NCI-H748 (cell line): ENCODE data around the gene IMPDH1.

Experiments used
- DNase-seq: peaks from one replicate; lab custom pipeline; 2025; ENCODE audit not compliant: unreplicated experiment; lab: John Stamatoyannopoulos, UW

The IMPDH1 gene

GRCh38 chr7:128406314-128407232, 3.2 kb downstream of the IMPDH1 start:
- DNase-seq: peak; percentile 35

- peak; percentile 69 for DNase-seq
These were observed 4.1 kb downstream of the IMPDH1 start for GRCh38 chr7:128405471-128406313.

GRCh38 chr7:128404886-128405470, 4.8 kb downstream of the IMPDH1 start:
- DNase-seq: peak; percentile 47

- DNase-seq: peak; percentile 13
These were observed 5.6 kb downstream of the IMPDH1 start for GRCh38 chr7:128404143-128404681.

GRCh38 chr7:128403676-128404075, 6.1 kb downstream of the IMPDH1 start:
- DNase-seq: no peak

GRCh38 chr7:128402356-128402755, 7.4 kb downstream of the IMPDH1 start:
- no peak for DNase-seq

GRCh38 chr7:128400566-128400965, 9.2 kb downstream of the IMPDH1 start:
- DNase-seq: no peak

- DNase-seq: no peak
These were observed 9.8 kb downstream of the IMPDH1 start for GRCh38 chr7:128399991-128400390.

- DNase-seq: no peak
These were observed 11.0 kb downstream of the IMPDH1 start for GRCh38 chr7:128398841-128399135.

GRCh38 chr7:128398016-128398840, 11.6 kb downstream of the IMPDH1 start:
- peak; percentile 46 for DNase-seq

GRCh38 chr7:128396357-128396756, 13.4 kb downstream of the IMPDH1 start:
- DNase-seq: no peak

- DNase-seq: no peak
These were observed 14.0 kb downstream of the IMPDH1 start for GRCh38 chr7:128395748-128396147.

- DNase-seq: no peak
These were observed 14.8 kb downstream of the IMPDH1 start for GRCh38 chr7:128394904-128395496.

GRCh38 chr7:128393526-128394330, 16.1 kb downstream of the IMPDH1 start:
- no peak for DNase-seq

GRCh38 chr7:128392446-128393327, 17.1 kb downstream of the IMPDH1 start:
- DNase-seq: no peak

- DNase-seq: no peak
These were observed 18.0 kb downstream of the IMPDH1 start for GRCh38 chr7:128391805-128392204.

- DNase-seq: no peak
These were observed 18.8 kb downstream of the IMPDH1 start for GRCh38 chr7:128390871-128391565.
